ENCODE measurements around the gene LIN28B.

The LIN28B gene

DNA sequence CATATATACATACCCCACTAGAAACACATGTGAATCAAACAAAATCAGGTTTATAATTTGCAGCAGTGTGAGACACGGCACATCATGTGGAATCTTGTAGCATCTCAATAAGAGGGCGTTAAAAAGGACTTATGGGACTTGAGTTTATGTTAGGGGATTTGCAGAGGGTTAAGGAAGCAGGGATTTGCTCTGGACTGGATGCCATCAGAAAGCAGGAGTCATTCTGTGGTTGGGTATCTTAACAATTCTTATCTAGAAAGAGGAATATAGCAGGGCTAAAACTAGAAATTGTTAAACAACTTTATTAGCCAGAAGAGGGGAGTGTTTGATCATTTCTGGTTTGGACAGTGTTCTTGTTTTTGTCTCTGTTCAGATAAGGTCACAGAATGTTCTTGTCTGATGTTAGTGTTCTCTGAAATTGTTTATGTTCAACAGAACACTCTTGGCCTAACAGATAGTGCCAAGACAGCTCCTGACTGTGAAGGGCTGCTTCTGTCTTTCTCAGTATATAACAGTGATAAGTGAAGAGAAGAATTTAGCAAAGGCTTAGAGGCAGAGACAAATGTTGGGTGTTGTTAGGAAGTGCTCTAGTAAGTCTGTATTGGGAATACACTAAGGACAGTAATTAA, 39.2 kb downstream of the LIN28B start:
- Histone ChIP-seq H3K9ac (ENCODE audit: low read depth, low read length) (no peak overlapping the region), H3K9me3 (ENCODE audit: insufficient read depth, low read length, severe bottlenecking) (no peaks in the 10 kb centered on the region), H4K20me1 (ENCODE audit: insufficient read depth, low read length) (no peaks in the 10 kb centered on the region), H2AFZ (ENCODE audit: low read depth, low read length) (no peak overlapping the region), H3K36me3 (ENCODE audit: insufficient read depth, low read length) (no peaks in the 10 kb centered on the region), H3K27me3 (ENCODE audit: insufficient read depth, low read length, poor library complexity) (no peaks in the 10 kb centered on the region), H3K4me3 (ENCODE audit: low read depth in 1 of 2, low read length in 2 of 2) (no peak overlapping the region), H3K27ac (ENCODE audit: low read length) (no peak overlapping the region), H3K4me1 (ENCODE audit: insufficient read depth, low read length) (no peaks in the 10 kb centered on the region), H3K79me2 (ENCODE audit: insufficient read depth, low read length) (no peaks in the 10 kb centered on the region), H3K4me2 (ENCODE audit: insufficient read depth, low read length) (no peak overlapping the region)
- ATAC-seq (ENCODE audit: insufficient read depth, low read depth) (peak; percentile 33), DNase-seq (no peak)
- TF ChIP-seq EZH2 (IDR thresholded peaks at IDR 0.05; ENCODE audit: borderline replicate concordance, low read depth, low read length, severe bottlenecking) (no peak), CTCF (IDR thresholded peaks at IDR 0.05; ENCODE audit: borderline replicate concordance, extremely low read depth, low read length, poor library complexity, severe bottlenecking) (peak; percentile 27)

DNA sequence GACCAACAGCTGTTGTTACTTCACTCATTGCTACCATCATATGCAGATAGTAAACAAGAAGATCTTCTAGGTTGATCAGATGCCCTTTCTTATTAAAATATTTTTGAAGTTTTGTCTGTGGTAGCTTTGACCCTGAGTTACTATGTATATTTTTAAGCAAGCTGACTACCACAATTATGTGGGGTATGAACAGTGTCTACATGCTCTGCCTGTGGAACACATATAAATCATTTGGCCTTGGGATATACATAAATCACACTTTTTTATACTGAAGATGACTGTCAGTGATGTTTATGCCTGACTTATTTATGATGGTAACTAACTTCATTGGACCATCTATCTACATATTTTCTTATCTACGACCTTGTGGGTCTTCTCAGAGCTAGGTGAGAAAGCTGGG, 44.2 kb downstream of the LIN28B start:
- Histone ChIP-seq H3K4me2 (ENCODE audit: insufficient read depth, low read length) (no peak overlapping the region), H2AFZ (ENCODE audit: low read depth, low read length) (no peak overlapping the region), H3K4me3 (ENCODE audit: low read depth in 1 of 2, low read length in 2 of 2) (no peak overlapping the region), H3K27ac (ENCODE audit: low read length) (no peak overlapping the region), H3K9me3 (ENCODE audit: insufficient read depth, low read length, severe bottlenecking) (no peaks in the 10 kb centered on the region), H3K27me3 (ENCODE audit: insufficient read depth, low read length, poor library complexity) (no peaks in the 10 kb centered on the region), H3K4me1 (ENCODE audit: insufficient read depth, low read length) (no peaks in the 10 kb centered on the region), H3K9ac (ENCODE audit: low read depth, low read length) (no peak overlapping the region), H3K79me2 (ENCODE audit: insufficient read depth, low read length) (no peaks in the 10 kb centered on the region), H4K20me1 (ENCODE audit: insufficient read depth, low read length) (no peaks in the 10 kb centered on the region), H3K36me3 (ENCODE audit: insufficient read depth, low read length) (no peaks in the 10 kb centered on the region)
- DNase-seq (no peak), ATAC-seq (ENCODE audit: insufficient read depth, low read depth) (no peak)
- TF ChIP-seq CTCF (IDR thresholded peaks at IDR 0.05; ENCODE audit: borderline replicate concordance, extremely low read depth, low read length, poor library complexity, severe bottlenecking) (no peak), EZH2 (IDR thresholded peaks at IDR 0.05; ENCODE audit: borderline replicate concordance, low read depth, low read length, severe bottlenecking) (no peak)

DNA sequence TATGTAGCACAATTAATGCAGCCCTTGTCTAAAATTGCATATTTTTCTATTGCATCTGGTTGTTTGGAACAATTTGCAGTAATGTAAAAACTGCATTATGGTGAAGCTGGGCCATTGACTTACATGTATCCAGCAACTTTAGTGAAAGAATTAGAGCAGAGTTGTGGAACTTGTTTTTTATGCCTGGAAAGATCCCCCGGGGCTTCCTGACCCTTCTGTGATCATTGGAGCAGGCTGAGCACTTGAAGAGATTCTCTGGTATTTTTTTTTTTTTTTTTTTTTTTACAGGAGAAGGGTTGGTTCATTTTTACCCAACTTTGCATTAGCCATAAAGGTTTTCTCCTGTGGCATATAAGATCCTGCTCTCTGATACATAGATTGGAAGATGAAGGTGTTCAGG, 45.0 kb downstream of the LIN28B start:
- ATAC-seq (ENCODE audit: insufficient read depth, low read depth) (no peak), DNase-seq (no peak)
- H2AFZ ChIP-seq (ENCODE audit: low read depth, low read length): no peak overlapping the region
- H3K79me2 ChIP-seq (ENCODE audit: insufficient read depth, low read length): no peaks in the 10 kb centered on the region
- H4K20me1 ChIP-seq (ENCODE audit: insufficient read depth, low read length): no peaks in the 10 kb centered on the region
- no peak overlapping the region for H3K4me3 ChIP-seq (ENCODE audit: low read depth in 1 of 2, low read length in 2 of 2)
- H3K27ac ChIP-seq (ENCODE audit: low read length): no peak overlapping the region
- H3K4me2 ChIP-seq (ENCODE audit: insufficient read depth, low read length): no peak overlapping the region
- H3K9me3 ChIP-seq (ENCODE audit: insufficient read depth, low read length, severe bottlenecking): no peaks in the 10 kb centered on the region
- TF ChIP-seq EZH2 (IDR thresholded peaks at IDR 0.05; ENCODE audit: borderline replicate concordance, low read depth, low read length, severe bottlenecking) (no peak), CTCF (IDR thresholded peaks at IDR 0.05; ENCODE audit: borderline replicate concordance, extremely low read depth, low read length, poor library complexity, severe bottlenecking) (no peak)
- H3K27me3 ChIP-seq (ENCODE audit: insufficient read depth, low read length, poor library complexity): no peaks in the 10 kb centered on the region
- no peak overlapping the region for H3K9ac ChIP-seq (ENCODE audit: low read depth, low read length)
- no peaks in the 10 kb centered on the region for H3K36me3 ChIP-seq (ENCODE audit: insufficient read depth, low read length)
- H3K4me1 ChIP-seq (ENCODE audit: insufficient read depth, low read length): no peaks in the 10 kb centered on the region

All from DND-41 (cell line).